SK-N-SH (cell line): ENCODE results near the gene SCART1. TPM values are rescaled to one million over a fixed set of nuclear protein-coding genes. Genes with fewer than 3 reads are reported as not detected.

Experiments
- CTCF ChIA-PET: fragments of 300-600, 350-600 bp; formaldehyde crosslinking; extraction: SDS; loops from one replicate; lab custom pipeline; 2021; lab: Yijun Ruan, JAX
- POLR2A ChIA-PET: fragments of 350-600 bp; sonication (Branson Sonifier 250); formaldehyde crosslinking; extraction: SDS; loops from one replicate; lab custom pipeline; 2020; ENCODE audit warnings: antibody characterized with exemption, inconsistent platforms; lab: Yijun Ruan, JAX
- DNase-seq: peaks from one replicate; pipeline ENCODE4 v3.0.0; 2012
- H2AFZ ChIP-seq: fragments of 200-600 bp; sonication (generic); 2 replicates; pipeline ENCODE4 v1.8.1; 2016; ENCODE audit warnings: antibody characterized with exemption, mild to moderate bottlenecking, low read depth
- H3F3A ChIP-seq: fragments of 200-600 bp; sonication (generic); replicated peaks from 2 replicates; pipeline ENCODE3; 2016; ENCODE audit warnings: antibody characterized with exemption, mild to moderate bottlenecking; ENCODE audit not compliant: insufficient read depth
- H3K27ac ChIP-seq, 2 experiments: fragments of 200-500 bp in 1 of 2; fragments of 200-600 bp in 1 of 2; sonication (Bioruptor generic) in 1 of 2; sonication (generic), shearing (Covaris generic) in 1 of 2; 2 replicates each; pipeline versions ENCODE4 v1.5.1 to v1.6.1; 2014 to 2016; ENCODE audit warnings: low read depth in 2 of 2, inconsistent platforms in 1 of 2, low read length in 1 of 2, mild to moderate bottlenecking in 1 of 2, mixed read lengths in 1 of 2
- H3K27me3 ChIP-seq: fragments of 200-600 bp; sonication (generic), shearing (Covaris generic); 2 replicates; pipeline ENCODE4 v1.6.1; 2016; ENCODE audit warnings: mixed run types; ENCODE audit not compliant: insufficient read depth
- H3K36me3 ChIP-seq, 2 experiments: fragments of 200-500 bp in 1 of 2; fragments of 200-600 bp in 1 of 2; sonication (Bioruptor generic) in 1 of 2; sonication (generic) in 1 of 2; replicated peaks in 1 of 2; 2 replicates each; pipeline versions ENCODE3 to v1.5.1; 2014 to 2016; ENCODE audit warnings: low read length in 1 of 2, mild to moderate bottlenecking in 1 of 2; ENCODE audit not compliant: insufficient read depth in 2 of 2, control insufficient read depth in 1 of 2
- H3K4me1 ChIP-seq, 2 experiments: fragments of 200-500 bp in 1 of 2; fragments of 200-600 bp in 1 of 2; sonication (Bioruptor generic) in 1 of 2; sonication (generic), shearing (Covaris generic) in 1 of 2; 2 replicates each; pipeline versions ENCODE4 v1.5.1 to v1.6.1; 2014 to 2016; ENCODE audit warnings: low read depth in 1 of 2, low read length in 1 of 2, mixed run types in 1 of 2; ENCODE audit not compliant: insufficient read depth in 2 of 2, control insufficient read depth in 1 of 2
- H3K4me2 ChIP-seq: fragments of 200-600 bp; sonication (generic), shearing (Covaris generic); 2 replicates; pipeline ENCODE4 v1.6.1; 2017; ENCODE audit warnings: mixed run types
- H3K4me3 ChIP-seq, 2 experiments: fragments of 200-500 bp in 1 of 2; fragments of 200-600 bp in 1 of 2; sonication (Bioruptor generic) in 1 of 2; sonication (generic), shearing (Covaris generic) in 1 of 2; 2 replicates each; pipeline versions ENCODE4 v1.5.1 to v1.8.1; 2014 to 2016; ENCODE audit warnings: low read depth in 2 of 2, inconsistent platforms in 1 of 2, low read length in 1 of 2, mild to moderate bottlenecking in 1 of 2, mixed read lengths in 1 of 2, moderate library complexity in 1 of 2
- H3K79me2 ChIP-seq: fragments of 200-600 bp; sonication (generic); 2 replicates; pipeline ENCODE4 v1.8.1; 2017; ENCODE audit warnings: mild to moderate bottlenecking; ENCODE audit not compliant: insufficient read depth
- H3K9ac ChIP-seq: fragments of 200-600 bp; sonication (generic); 2 replicates; pipeline ENCODE4 v1.6.1; 2017; ENCODE audit warnings: mixed run types
- H3K9me2 ChIP-seq: fragments of 200-600 bp; sonication (generic); 2 replicates; pipeline ENCODE4 v1.6.1; 2017; ENCODE audit warnings: mixed run types
- H3K9me3 ChIP-seq: fragments of 200-600 bp; sonication (generic); 2 replicates; pipeline ENCODE4 v1.6.1; 2017; ENCODE audit warnings: mixed run types, mild to moderate bottlenecking, moderate library complexity
- H4K20me1 ChIP-seq: fragments of 200-600 bp; sonication (generic); 2 replicates; pipeline ENCODE4 v1.6.1; 2017; ENCODE audit warnings: mild to moderate bottlenecking, mixed run types; ENCODE audit not compliant: insufficient read depth
- CHD2 ChIP-seq: fragments of 150-350 bp; IDR thresholded peaks from 2 replicates; pipeline ENCODE4 v1.6.1; 2018; ENCODE audit warnings: low read length; ENCODE audit not compliant: partially characterized antibody
- CTCF ChIP-seq: fragments of 200-600 bp; sonication (generic); IDR thresholded peaks from 2 replicates; pipeline ENCODE4 v1.6.1; 2017; ENCODE audit warnings: antibody characterized with exemption, mild to moderate bottlenecking, moderate library complexity
- ELF1 ChIP-seq: IDR thresholded peaks from 2 replicates; pipeline ENCODE4 v1.4.0; 2012
- EP300 ChIP-seq, 2 experiments: IDR thresholded peaks; 2 replicates each; pipeline versions ENCODE4 v1.4.0 to v1.6.1; 2012; ENCODE audit warnings: borderline replicate concordance in 1 of 2, low read depth in 1 of 2, low read length in 1 of 2
- FOSL2 ChIP-seq: IDR thresholded peaks from 2 replicates; pipeline ENCODE4 v1.4.0; 2012; ENCODE audit warnings: low read depth, mild to moderate bottlenecking, moderate library complexity, borderline replicate concordance
- FOXJ3 ChIP-seq: sonication (generic); formaldehyde crosslinking; IDR thresholded peaks from 2 replicates; pipeline ENCODE4 v1.5.1; 2020; ENCODE audit warnings: mild to moderate bottlenecking, missing genetic modification reagents
- JUND ChIP-seq: IDR thresholded peaks from 2 replicates; pipeline ENCODE4 v1.4.0; 2012
- MXI1 ChIP-seq: IDR thresholded peaks from 2 replicates; pipeline ENCODE4 v1.6.1; 2012; ENCODE audit warnings: mild to moderate bottlenecking, low read depth, low read length, improper control_type of control experiment
- NFIC ChIP-seq: IDR thresholded peaks from 2 replicates; pipeline ENCODE4 v1.4.0; 2012; ENCODE audit warnings: borderline replicate concordance
- POLR2AphosphoS5 ChIP-seq: IDR thresholded peaks from 2 replicates; pipeline ENCODE4 v1.6.1; 2012; ENCODE audit warnings: low read depth, low read length
- RAD21 ChIP-seq: IDR thresholded peaks from 2 replicates; pipeline ENCODE4 v1.6.1; 2012; ENCODE audit warnings: mild to moderate bottlenecking, low read length
- RCOR1 ChIP-seq: fragments of 150-350 bp; IDR thresholded peaks from 2 replicates; pipeline ENCODE4 v1.6.1; 2017; ENCODE audit warnings: antibody characterized with exemption, low read length
- TAF1 ChIP-seq: IDR thresholded peaks from 2 replicates; pipeline ENCODE4 v1.6.1; 2012; ENCODE audit warnings: low read depth, mild to moderate bottlenecking, low read length, moderate library complexity, borderline replicate concordance
- TEAD4 ChIP-seq: IDR thresholded peaks from 2 replicates; pipeline ENCODE4 v1.4.0; 2012; ENCODE audit warnings: mild to moderate bottlenecking, borderline replicate concordance; ENCODE audit not compliant: insufficient read depth
- USF2 ChIP-seq: fragments of 150-350 bp; IDR thresholded peaks from 2 replicates; pipeline ENCODE4 v1.6.1; 2017; ENCODE audit warnings: antibody characterized with exemption, low read length, low read depth, borderline replicate concordance
- WGBS: methylation state at CpG from one replicate; pipeline ENCODE4 v1.1.6; 2017; ENCODE audit warnings: low lambda C conversion rate; 5-methylcytosine and 5-hydroxymethylcytosine counted together
- polyA plus RNA-seq, 3 experiments: library from polyadenylated mRNA; depleted of rRNA; stranded (reverse); fragments of >200 nt; gene quantifications; 2 replicates each; pipeline ENCODE4 v1.2.3, GENCODE V29; 2012
- TF ChIP-seq, protein P1 (sequence below): IDR thresholded peaks from 2 replicates; pipeline ENCODE4; 2012
- TF ChIP-seq, protein P2 (sequence below): IDR thresholded peaks from 2 replicates; pipeline ENCODE4 v1.4.0; 2012; ENCODE audit warnings: low read depth, borderline replicate concordance

Gene SCART1
- polyA plus RNA-seq, 1 of the 3 experiments (the other 2 are of a cell fraction): 2.1 TPM

GRCh38 chr10:133481086-133481643 is 27.4 kb downstream of the SCART1 start (continued):
- TF ChIP-seq NFIC: no peak
- TF ChIP-seq RAD21: no peak

DNA sequence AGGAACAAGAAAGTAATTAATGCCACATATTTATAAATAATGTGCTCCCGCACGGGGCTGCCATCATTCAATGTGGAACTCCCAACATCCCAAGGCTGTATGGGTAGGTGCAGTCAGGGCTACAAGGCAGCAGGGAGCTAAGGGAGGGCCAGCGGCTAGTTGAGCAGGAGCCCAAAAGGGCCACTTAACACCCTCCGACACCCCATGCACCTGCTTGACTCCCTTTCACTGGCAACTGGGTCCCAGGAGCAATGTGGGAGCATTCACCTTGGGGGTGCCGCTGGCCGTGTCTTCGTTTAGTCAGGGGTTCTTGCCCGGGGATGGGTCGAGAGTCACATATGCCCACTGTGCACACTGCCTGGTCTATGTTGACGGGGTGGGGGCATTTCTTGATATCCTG is 27.9 kb downstream of the SCART1 start:
- H3K36me3 ChIP-seq: no peaks in the 10 kb centered on the region
- no peaks in the 10 kb centered on the region for H3K4me1 ChIP-seq
- no peak for TF ChIP-seq ELF1
- TF ChIP-seq, protein P1, sequence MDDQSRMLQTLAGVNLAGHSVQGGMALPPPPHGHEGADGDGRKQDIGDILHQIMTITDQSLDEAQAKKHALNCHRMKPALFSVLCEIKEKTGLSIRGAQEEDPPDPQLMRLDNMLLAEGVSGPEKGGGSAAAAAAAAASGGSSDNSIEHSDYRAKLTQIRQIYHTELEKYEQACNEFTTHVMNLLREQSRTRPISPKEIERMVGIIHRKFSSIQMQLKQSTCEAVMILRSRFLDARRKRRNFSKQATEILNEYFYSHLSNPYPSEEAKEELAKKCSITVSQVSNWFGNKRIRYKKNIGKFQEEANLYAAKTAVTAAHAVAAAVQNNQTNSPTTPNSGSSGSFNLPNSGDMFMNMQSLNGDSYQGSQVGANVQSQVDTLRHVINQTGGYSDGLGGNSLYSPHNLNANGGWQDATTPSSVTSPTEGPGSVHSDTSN: no peak
- no peak for TF ChIP-seq MXI1
- TF ChIP-seq FOSL2: no peak
- no peak for TF ChIP-seq CHD2
- TF ChIP-seq, protein P2, sequence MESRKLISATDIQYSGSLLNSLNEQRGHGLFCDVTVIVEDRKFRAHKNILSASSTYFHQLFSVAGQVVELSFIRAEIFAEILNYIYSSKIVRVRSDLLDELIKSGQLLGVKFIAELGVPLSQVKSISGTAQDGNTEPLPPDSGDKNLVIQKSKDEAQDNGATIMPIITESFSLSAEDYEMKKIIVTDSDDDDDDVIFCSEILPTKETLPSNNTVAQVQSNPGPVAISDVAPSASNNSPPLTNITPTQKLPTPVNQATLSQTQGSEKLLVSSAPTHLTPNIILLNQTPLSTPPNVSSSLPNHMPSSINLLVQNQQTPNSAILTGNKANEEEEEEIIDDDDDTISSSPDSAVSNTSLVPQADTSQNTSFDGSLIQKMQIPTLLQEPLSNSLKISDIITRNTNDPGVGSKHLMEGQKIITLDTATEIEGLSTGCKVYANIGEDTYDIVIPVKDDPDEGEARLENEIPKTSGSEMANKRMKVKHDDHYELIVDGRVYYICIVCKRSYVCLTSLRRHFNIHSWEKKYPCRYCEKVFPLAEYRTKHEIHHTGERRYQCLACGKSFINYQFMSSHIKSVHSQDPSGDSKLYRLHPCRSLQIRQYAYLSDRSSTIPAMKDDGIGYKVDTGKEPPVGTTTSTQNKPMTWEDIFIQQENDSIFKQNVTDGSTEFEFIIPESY: no peak
- TF ChIP-seq TEAD4: no peak
- TF ChIP-seq FOXJ3 (CRISPR knock-in tag): no peak
- TF ChIP-seq TAF1: no peak
- TF ChIP-seq POLR2AphosphoS5: no peak
- no peak for TF ChIP-seq RCOR1
- TF ChIP-seq USF2: no peak
- no peak for TF ChIP-seq EP300 (IDR thresholded peaks at IDR 0.05; ENCODE audit: borderline replicate concordance in 1 of 2, low read depth in 1 of 2, low read length in 1 of 2)
- TF ChIP-seq JUND: no peak
- TF ChIP-seq CTCF: no peak
- no peaks in the 10 kb centered on the region for H3K9me2 ChIP-seq
- whole genome bisulfite sequencing: 35% methylated on average over 10 of the region's 10 CpGs
- H3K4me3 ChIP-seq: no peak overlapping the region
- H3K27ac ChIP-seq: no peak overlapping the region
- no peak overlapping the region for H3K4me2 ChIP-seq
- H3K79me2 ChIP-seq: no peaks in the 10 kb centered on the region
- no peaks in the 10 kb centered on the region for H4K20me1 ChIP-seq
- ChIA-PET CTCF (no interaction called here), POLR2A (no interaction called here)
- no peak overlapping the region for H3K9ac ChIP-seq
- no peaks in the 10 kb centered on the region for H3F3A ChIP-seq
- DNase-seq: no peak
- H2AFZ ChIP-seq: no peak overlapping the region
- 0 out of 2 replicates have a peak, but pooled peaks cover 1% of the 10 kb centered on the region for H3K27me3 ChIP-seq
- H3K9me3 ChIP-seq: 0 out of 2 replicates have a peak, but pooled peaks cover under 1% of the 10 kb centered on the region
